ENCODE measurements around the gene TWF2. TPM values are rescaled to one million over a fixed set of nuclear protein-coding genes. Genes with fewer than 3 reads are reported as not detected.

TWF2 gene
- total and polyA plus RNA-seq, 10 of the 15 experiments (the other 5 are each of a cell fraction or from before 2014, with no cell fraction given) = 0.16 to 106 (median 68.5) TPM

- TF ChIP-seq WRNIP1 (IDR thresholded peaks at IDR 0.05; ENCODE audit: borderline replicate concordance, low read depth, low read length) (no peak), ATF3 (IDR thresholded peaks at IDR 0.05; ENCODE audit: borderline replicate concordance, extremely low read depth, low read depth, low read length) (no peak), ZNF622 (IDR thresholded peaks at IDR 0.05) (no peak), RFX5 (IDR thresholded peaks at IDR 0.05; ENCODE audit: low read depth, low read length) (no peak), SUZ12 (IDR thresholded peaks at IDR 0.05; ENCODE audit: unreplicated experiment) (no peak), SP1 (IDR thresholded peaks at IDR 0.05; ENCODE audit: low read depth, low read length) (no peak), TBL1XR1 (IDR thresholded peaks at IDR 0.05; ENCODE audit: low read depth, low read length) (no peak), ETV6 (conservative IDR thresholded peaks at IDR 0.05 in 1 of 2, IDR thresholded peaks at IDR 0.05 in 1 of 2; ENCODE audit: borderline replicate concordance in 1 of 2, low read depth in 1 of 2) (no peak), NBN (IDR thresholded peaks at IDR 0.05) (peak; percentile 75; the same call in 1 of the 2 replicates), EGR1 (IDR thresholded peaks at IDR 0.05; ENCODE audit: borderline replicate concordance in 1 of 2, low read depth in 2 of 2, low read length in 2 of 2) (peak in 1 of 2 experiments; percentile 88; a peak in 2 of 3 replicates), MEF2B (IDR thresholded peaks at IDR 0.05; ENCODE audit: partially characterized antibody, poor library complexity, severe bottlenecking) (peak; percentile 30), IRF4 (IDR thresholded peaks at IDR 0.05; ENCODE audit: low read depth, low read length) (no peak), SMC3 (IDR thresholded peaks at IDR 0.05; ENCODE audit: borderline replicate concordance, low read length) (peak; percentile 34; the same call in 1 of the 2 replicates), POLR2AphosphoS2 (IDR thresholded peaks at IDR 0.05; ENCODE audit: low read depth, low read length) (peak; percentile 93), BCL11A (IDR thresholded peaks at IDR 0.05; ENCODE audit: low read depth, low read length) (no peak), PRDM15 (CRISPR knock-in tag; IDR thresholded peaks at IDR 0.05) (no peak), HDAC6 (IDR thresholded peaks at IDR 0.05; ENCODE audit: unreplicated experiment) (peak; percentile 73), TAF1 (IDR thresholded peaks at IDR 0.05; ENCODE audit: borderline replicate concordance, low read depth, low read length) (peak; percentile 98), KAT2A (conservative IDR thresholded peaks at IDR 0.05; ENCODE audit: control insufficient read depth, low read depth, low read length) (no peak), HSF1 (IDR thresholded peaks at IDR 0.05; ENCODE audit: low read depth, low read length) (no peak), EED (IDR thresholded peaks at IDR 0.05; ENCODE audit: low read depth) (peak; percentile 78), GATAD2B (conservative IDR thresholded peaks at IDR 0.05; ENCODE audit: low read depth) (peak; percentile 59), MTA2 (IDR thresholded peaks at IDR 0.05; ENCODE audit: low read depth) (no peak), CHD2 (IDR thresholded peaks at IDR 0.05; ENCODE audit: borderline replicate concordance, low read depth, low read length) (no peak), CBFB (IDR thresholded peaks at IDR 0.05; ENCODE audit: low read depth) (no peak), PKNOX1 (IDR thresholded peaks at IDR 0.05) (no peak)
Measured at GRCh38 chr3:52278510-52279069, 39.6 kb upstream of the TWF2 start, which contains the start of gene WDR82 (continued).

All from GM12878 (cell line).